Measurements from ENCODE around the gene ALPP. TPM values are rescaled to one million over a fixed set of nuclear protein-coding genes. Genes with fewer than 3 reads are reported as not detected.
"Not testable (repeated sequence)": the region's sequence is repeated elsewhere in the genome, so short reads cannot be mapped to it uniquely, and the experiment has no call there.

ALPP gene
- total and polyA plus RNA-seq, 8 donors = not detected

DNA sequence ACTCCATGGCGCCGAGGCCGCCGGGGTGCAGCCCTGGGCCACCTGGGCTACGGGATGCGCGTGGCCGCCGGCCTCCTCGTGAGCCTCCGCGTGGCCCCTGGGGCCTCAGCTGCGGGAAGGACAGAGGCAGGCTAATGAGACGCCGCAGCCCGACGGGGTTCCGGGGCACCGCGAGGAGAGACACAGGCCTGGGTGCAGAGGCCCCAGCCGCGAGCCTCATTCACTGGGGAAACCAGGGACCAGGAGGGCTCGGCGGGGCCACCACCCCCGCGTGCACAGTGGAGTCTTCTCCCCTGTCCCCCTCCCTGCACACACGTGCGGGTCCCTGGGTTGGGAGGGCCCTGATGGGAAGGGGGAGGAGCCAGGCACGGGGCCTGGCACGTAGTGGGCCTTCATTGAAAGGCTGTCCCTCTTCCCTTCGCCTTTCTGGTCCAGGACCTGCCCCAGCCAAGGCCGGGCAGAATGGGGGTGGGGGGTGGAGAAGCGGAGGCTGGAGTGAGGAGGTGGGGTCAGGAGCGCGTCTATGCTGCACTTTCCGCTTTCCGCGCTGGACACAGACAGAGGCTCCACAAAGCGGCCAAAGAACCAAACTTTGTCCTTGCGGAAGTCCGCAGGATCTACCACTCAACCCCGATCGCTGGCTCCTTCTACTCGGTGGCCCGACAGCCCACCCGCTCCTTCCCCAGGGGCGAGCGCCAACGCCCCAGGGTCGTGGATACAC, 9.1 kb downstream of the ALPP start:
- H3K4me1 ChIP-seq = no peaks in the 10 kb centered on the region
- FAIRE-seq (no peak), DNase-seq (peak in 1 of 6 donors; percentile 55), ATAC-seq (no peak)
- WGBS, 2 donors = 7 to 8% methylated on average over 37 to 50 of the region's 50 CpGs
- peaks cover 0 to 29% (median 10%) of the 10 kb centered on the region in 4 donors for H3K27me3 ChIP-seq
- H3K27ac ChIP-seq = no peak overlapping the region
- no peak for TF ChIP-seq CTCF (IDR thresholded peaks at IDR 0.05)
- H3K4me3 ChIP-seq = no peak overlapping the region
- intact Hi-C loops (cut with DNase I) = no loop called here
- no peaks in the 10 kb centered on the region for H3K36me3 ChIP-seq
- no peaks in the 10 kb centered on the region for H3K9me3 ChIP-seq

- Histone ChIP-seq H3K27ac (no peak overlapping the region), H3K36me3 (no peaks in the 10 kb centered on the region), H3K4me1 (no peaks in the 10 kb centered on the region), H3K27me3 (peaks cover 0 to 29% (median 10%) of the 10 kb centered on the region in 4 donors), H3K9me3 (no peaks in the 10 kb centered on the region), H3K4me3 (no peak overlapping the region)
- DNase-seq = peak in 1 of 6 donors; percentile 64
- WGBS, 2 donors = 10 to 18% methylated on average over 42 of the region's 42 CpGs
- TF ChIP-seq CTCF (IDR thresholded peaks at IDR 0.05) = no peak
- intact Hi-C loops (cut with DNase I) = no loop called here
- no peak for FAIRE-seq
- ATAC-seq = peak in 1 of 4 donors; percentile 15
Measured at GRCh38 chr2:232388324-232388891, 9.9 kb downstream of the ALPP start.

GRCh38 chr2:232389327-232389726, 10.8 kb downstream of the ALPP start:
- Histone ChIP-seq H3K4me3 (no peak overlapping the region), H3K27me3 (peaks cover 0 to 29% (median 10%) of the 10 kb centered on the region in 4 donors), H3K36me3 (no peaks in the 10 kb centered on the region), H3K9me3 (no peaks in the 10 kb centered on the region), H3K4me1 (no peaks in the 10 kb centered on the region), H3K27ac (no peak overlapping the region)
- 38 to 41% methylated on average over 6 of the region's 6 CpGs for WGBS, 2 donors
- no peak for TF ChIP-seq CTCF (IDR thresholded peaks at IDR 0.05)
- intact Hi-C loops (cut with DNase I) = no loop called here
- DNase-seq (no peak), FAIRE-seq (no peak), ATAC-seq (no peak)

- TF ChIP-seq CTCF (IDR thresholded peaks at IDR 0.05) = no peak
- no peaks in the 10 kb centered on the region for H3K36me3 ChIP-seq
- no peak for DNase-seq
- intact Hi-C loops (cut with DNase I) = no loop called here
- WGBS, 2 donors = 33 to 44% methylated on average over 3 of the region's 3 CpGs
- H3K27me3 ChIP-seq = peaks cover 0 to 25% (median 10%) of the 10 kb centered on the region in 4 donors
- H3K4me3 ChIP-seq = no peak overlapping the region
- ATAC-seq = no peak
- H3K9me3 ChIP-seq = no peaks in the 10 kb centered on the region
- no peaks in the 10 kb centered on the region for H3K4me1 ChIP-seq
- no peak for FAIRE-seq
- H3K27ac ChIP-seq = no peak overlapping the region
Measured at GRCh38 chr2:232390661-232391060, 12.1 kb downstream of the ALPP start.

- Histone ChIP-seq H3K27ac (no peak overlapping the region), H3K4me1 (no peaks in the 10 kb centered on the region), H3K36me3 (no peaks in the 10 kb centered on the region), H3K27me3 (peaks cover 0 to 3% (median under 1%) of the 10 kb centered on the region in 4 donors), H3K4me3 (no peak overlapping the region), H3K9me3 (no peaks in the 10 kb centered on the region)
- FAIRE-seq = no peak
- DNase-seq = no peak
- WGBS, 2 donors = 88 to 91% methylated on average over 8 of the region's 8 CpGs
- TF ChIP-seq CTCF (IDR thresholded peaks at IDR 0.05) = no peak
- intact Hi-C loops (cut with DNase I) = no loop called here
- ATAC-seq = no peak
Measured at GRCh38 chr2:232393556-232393955, 15.0 kb downstream of the ALPP start.

DNA sequence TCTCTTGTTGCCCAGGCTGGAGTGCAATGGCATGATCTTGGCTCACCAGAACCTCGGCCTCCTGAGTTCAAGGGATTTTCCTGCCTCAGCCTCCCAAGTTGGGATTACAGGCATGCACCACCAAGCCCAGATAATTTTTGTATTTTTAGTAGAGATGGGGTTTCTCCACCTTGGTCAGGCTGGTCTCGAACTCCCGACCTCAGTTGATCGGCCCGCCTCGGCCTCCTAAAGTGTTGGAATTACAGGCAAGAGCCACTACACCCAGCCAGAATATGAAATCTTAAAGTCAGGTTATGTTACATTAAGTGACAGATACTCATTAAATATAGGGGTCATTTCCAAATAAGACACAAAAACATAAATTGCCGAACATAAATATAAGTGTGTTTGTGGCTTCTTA, 15.9 kb downstream of the ALPP start:
- H3K4me3 ChIP-seq; DNase-seq; H3K36me3 ChIP-seq; H3K27ac ChIP-seq; H3K4me1 ChIP-seq; H3K9me3 ChIP-seq; ATAC-seq; intact Hi-C loops (cut with DNase I); FAIRE-seq; H3K27me3 ChIP-seq: not testable (repeated sequence)
- WGBS, 2 donors = 73 to 87% methylated on average over 7 of the region's 7 CpGs
